HepG2 (cell line): ENCODE data around the gene TRMT1. TPM values are rescaled to one million over a fixed set of nuclear protein-coding genes. Genes with fewer than 3 reads are reported as not detected.

Experiments
- KDM2A ChIP-seq: sonication (generic); formaldehyde crosslinking; IDR thresholded peaks from 2 replicates; pipeline ENCODE4 v1.4.0; 2020; ENCODE audit warnings: low read depth, missing genetic modification reagents, borderline replicate concordance
- MAFG ChIP-seq: sonication (generic); formaldehyde crosslinking; IDR thresholded peaks from 2 replicates; pipeline ENCODE4 v1.5.1; 2020; ENCODE audit warnings: mild to moderate bottlenecking, missing genetic modification reagents
- POLR2AphosphoS5 ChIP-seq: IDR thresholded peaks from 2 replicates; pipeline ENCODE4 v1.6.1; 2012; ENCODE audit warnings: low read depth, low read length
- PRPF4 ChIP-seq: fragments of 200-400 bp; formaldehyde crosslinking; IDR thresholded peaks from 2 replicates; pipeline ENCODE4 v1.6.1; 2016; ENCODE audit warnings: low read length, low read depth; ENCODE audit not compliant: poor library complexity, severe bottlenecking
- SCMH1 ChIP-seq: sonication (generic); formaldehyde crosslinking; IDR thresholded peaks from 2 replicates; pipeline ENCODE4 v1.9.0; 2021; ENCODE audit warnings: missing genetic modification reagents, mild to moderate bottlenecking, borderline replicate concordance
- SIN3B ChIP-seq: fragments of 150-350 bp; IDR thresholded peaks from 2 replicates; pipeline ENCODE4 v1.6.1; 2014; ENCODE audit warnings: low read length
- TGIF2 ChIP-seq: IDR thresholded peaks from 2 replicates; pipeline ENCODE4 v1.6.1; 2016; ENCODE audit warnings: control low read depth, missing compliant biosample characterization
- THAP11 ChIP-seq: IDR thresholded peaks from 2 replicates; pipeline ENCODE4 v1.6.1; 2016; ENCODE audit warnings: missing biosample characterization, missing genetic modification reagents
- ZNF3 ChIP-seq: IDR thresholded peaks from 2 replicates; pipeline ENCODE4 v1.7.0; 2017; ENCODE audit warnings: inconsistent platforms
- ZNF460 ChIP-seq: sonication (generic); formaldehyde crosslinking; IDR thresholded peaks from 2 replicates; pipeline ENCODE4 v1.5.1; 2020; ENCODE audit warnings: missing genetic modification reagents, mild to moderate bottlenecking, borderline replicate concordance
- polyA plus RNA-seq, 8 experiments: library from polyadenylated mRNA; depleted of rRNA in 3 of 8; stranded (reverse) in 7 of 8; unstranded in 1 of 8; fragments of >200 nt; fragmentation: Illumina TruSeq in 4 of 8; extraction: Trizol in 4 of 8; gene quantifications; 2 replicates each; pipeline versions ENCODE4 v1.2.1 to v1.2.3, GENCODE V29; 2011 to 2016; ENCODE audit warnings: low read depth in 4 of 8, missing spikeins in 1 of 8, mixed read lengths in 1 of 8; ENCODE audit not compliant: insufficient read depth in 1 of 8
- total RNA-seq, 5 experiments: library from RNA; depleted of rRNA; stranded (reverse); fragments of >200 nt; fragmentation: Illumina TruSeq; extraction: Trizol; gene quantifications; 2 replicates each; pipeline ENCODE4 v1.2.3, GENCODE V29; 2016; ENCODE audit warnings: low read depth in 1 of 5
- TF ChIP-seq, protein P1 (sequence below): IDR thresholded peaks from 2 replicates; pipeline ENCODE4 v1.6.1; 2018; ENCODE audit warnings: missing genetic modification reagents
- TF ChIP-seq, protein P2 (sequence below): sonication (generic); formaldehyde crosslinking; IDR thresholded peaks from 2 replicates; pipeline ENCODE4 v1.4.0; 2020; ENCODE audit warnings: missing genetic modification reagents
- TF ChIP-seq, protein P3 (sequence below): IDR thresholded peaks from 2 replicates; pipeline ENCODE4 v1.6.1; 2012; ENCODE audit warnings: inconsistent platforms
- TF ChIP-seq, protein P4 (sequence below): sonication (generic); formaldehyde crosslinking; IDR thresholded peaks from 2 replicates; pipeline ENCODE4 v1.4.0; 2020; ENCODE audit warnings: missing genetic modification reagents, borderline replicate concordance
- TF ChIP-seq, protein P5 (sequence below): sonication (generic); formaldehyde crosslinking; conservative IDR thresholded peaks from 2 replicates; pipeline ENCODE4 v1.4.0; 2020; ENCODE audit warnings: mild to moderate bottlenecking, missing genetic modification reagents, moderate library complexity
- TF ChIP-seq, protein P6 (sequence below): sonication (generic); formaldehyde crosslinking; IDR thresholded peaks from 2 replicates; pipeline ENCODE4 v1.4.0; 2020; ENCODE audit warnings: mild to moderate bottlenecking, missing genetic modification reagents, borderline replicate concordance

TRMT1 gene
- total and polyA plus RNA-seq, 2 of the 13 experiments (the other 11 are each of a cell fraction or from before 2014, with no cell fraction given) = 35.5 to 44.1 TPM

DNA sequence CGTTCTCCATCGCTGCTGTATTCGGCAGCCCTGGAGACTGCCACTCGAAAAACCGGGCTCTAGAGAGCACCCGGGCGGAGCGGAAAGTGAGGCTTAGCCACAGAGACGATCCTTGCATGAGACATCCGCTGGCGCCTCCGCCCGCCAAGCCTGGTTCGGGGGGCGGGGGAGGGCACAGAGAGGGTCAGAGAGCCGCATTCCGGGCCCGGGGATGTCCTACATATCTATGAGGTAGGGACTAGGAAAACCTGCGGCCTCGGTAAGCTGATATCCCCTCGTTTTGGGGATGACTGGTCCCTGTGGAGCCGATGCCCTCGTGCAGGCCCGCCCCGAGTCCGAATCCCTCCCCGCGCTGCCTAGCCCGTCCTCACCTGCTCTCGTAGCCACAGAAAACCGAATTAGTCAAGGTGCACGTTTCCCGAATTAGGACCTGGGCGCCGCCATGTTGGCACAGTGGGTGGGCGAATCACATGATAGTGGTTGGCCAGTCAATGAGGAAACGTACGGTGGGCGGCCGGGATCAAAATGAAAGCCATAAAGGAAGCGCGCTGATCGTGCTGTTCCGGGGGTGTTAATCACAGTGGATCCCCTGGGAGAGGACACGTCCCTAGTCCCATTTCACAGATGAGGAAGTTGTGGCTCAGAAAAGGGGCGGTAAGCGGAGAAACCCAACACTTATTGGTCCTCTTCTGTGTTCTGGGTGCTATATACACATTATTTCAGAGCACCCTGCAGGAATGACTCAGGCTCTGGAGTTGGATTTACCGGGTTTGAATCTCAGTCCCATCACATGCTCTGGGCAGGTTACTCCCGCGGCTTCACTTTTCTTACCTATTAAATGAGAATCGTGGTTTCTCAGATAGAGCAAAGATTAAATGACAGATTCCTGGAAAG is at the start of gene TRMT1 (continued):
- TF ChIP-seq, protein P1, sequence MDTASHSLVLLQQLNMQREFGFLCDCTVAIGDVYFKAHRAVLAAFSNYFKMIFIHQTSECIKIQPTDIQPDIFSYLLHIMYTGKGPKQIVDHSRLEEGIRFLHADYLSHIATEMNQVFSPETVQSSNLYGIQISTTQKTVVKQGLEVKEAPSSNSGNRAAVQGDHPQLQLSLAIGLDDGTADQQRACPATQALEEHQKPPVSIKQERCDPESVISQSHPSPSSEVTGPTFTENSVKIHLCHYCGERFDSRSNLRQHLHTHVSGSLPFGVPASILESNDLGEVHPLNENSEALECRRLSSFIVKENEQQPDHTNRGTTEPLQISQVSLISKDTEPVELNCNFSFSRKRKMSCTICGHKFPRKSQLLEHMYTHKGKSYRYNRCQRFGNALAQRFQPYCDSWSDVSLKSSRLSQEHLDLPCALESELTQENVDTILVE = peak; percentile 52
- TF ChIP-seq, protein P2, sequence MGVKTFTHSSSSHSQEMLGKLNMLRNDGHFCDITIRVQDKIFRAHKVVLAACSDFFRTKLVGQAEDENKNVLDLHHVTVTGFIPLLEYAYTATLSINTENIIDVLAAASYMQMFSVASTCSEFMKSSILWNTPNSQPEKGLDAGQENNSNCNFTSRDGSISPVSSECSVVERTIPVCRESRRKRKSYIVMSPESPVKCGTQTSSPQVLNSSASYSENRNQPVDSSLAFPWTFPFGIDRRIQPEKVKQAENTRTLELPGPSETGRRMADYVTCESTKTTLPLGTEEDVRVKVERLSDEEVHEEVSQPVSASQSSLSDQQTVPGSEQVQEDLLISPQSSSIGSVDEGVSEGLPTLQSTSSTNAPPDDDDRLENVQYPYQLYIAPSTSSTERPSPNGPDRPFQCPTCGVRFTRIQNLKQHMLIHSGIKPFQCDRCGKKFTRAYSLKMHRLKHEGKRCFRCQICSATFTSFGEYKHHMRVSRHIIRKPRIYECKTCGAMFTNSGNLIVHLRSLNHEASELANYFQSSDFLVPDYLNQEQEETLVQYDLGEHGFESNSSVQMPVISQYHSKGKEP (CRISPR knock-in tag) = no peak
- TF ChIP-seq ZNF3 (no peak), POLR2AphosphoS5 (peak; percentile 57; the same call in 1 of the 2 replicates), MAFG (CRISPR knock-in tag) (no peak; the same call in 1 of the 2 replicates), PRPF4 (no peak), THAP11 (CRISPR knock-in tag) (peak; percentile 89), SCMH1 (CRISPR knock-in tag) (no peak), ZNF460 (CRISPR knock-in tag) (no peak), SIN3B (peak; percentile 100), TGIF2 (CRISPR knock-in tag) (peak; percentile 92), KDM2A (CRISPR knock-in tag) (peak; percentile 79)
- TF ChIP-seq, protein P3, sequence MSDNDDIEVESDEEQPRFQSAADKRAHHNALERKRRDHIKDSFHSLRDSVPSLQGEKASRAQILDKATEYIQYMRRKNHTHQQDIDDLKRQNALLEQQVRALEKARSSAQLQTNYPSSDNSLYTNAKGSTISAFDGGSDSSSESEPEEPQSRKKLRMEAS = peak; percentile 96
- TF ChIP-seq, protein P4, sequence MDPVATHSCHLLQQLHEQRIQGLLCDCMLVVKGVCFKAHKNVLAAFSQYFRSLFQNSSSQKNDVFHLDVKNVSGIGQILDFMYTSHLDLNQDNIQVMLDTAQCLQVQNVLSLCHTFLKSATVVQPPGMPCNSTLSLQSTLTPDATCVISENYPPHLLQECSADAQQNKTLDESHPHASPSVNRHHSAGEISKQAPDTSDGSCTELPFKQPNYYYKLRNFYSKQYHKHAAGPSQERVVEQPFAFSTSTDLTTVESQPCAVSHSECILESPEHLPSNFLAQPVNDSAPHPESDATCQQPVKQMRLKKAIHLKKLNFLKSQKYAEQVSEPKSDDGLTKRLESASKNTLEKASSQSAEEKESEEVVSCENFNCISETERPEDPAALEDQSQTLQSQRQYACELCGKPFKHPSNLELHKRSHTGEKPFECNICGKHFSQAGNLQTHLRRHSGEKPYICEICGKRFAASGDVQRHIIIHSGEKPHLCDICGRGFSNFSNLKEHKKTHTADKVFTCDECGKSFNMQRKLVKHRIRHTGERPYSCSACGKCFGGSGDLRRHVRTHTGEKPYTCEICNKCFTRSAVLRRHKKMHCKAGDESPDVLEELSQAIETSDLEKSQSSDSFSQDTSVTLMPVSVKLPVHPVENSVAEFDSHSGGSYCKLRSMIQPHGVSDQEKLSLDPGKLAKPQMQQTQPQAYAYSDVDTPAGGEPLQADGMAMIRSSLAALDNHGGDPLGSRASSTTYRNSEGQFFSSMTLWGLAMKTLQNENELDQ (CRISPR knock-in tag) = no peak
- TF ChIP-seq, protein P5, sequence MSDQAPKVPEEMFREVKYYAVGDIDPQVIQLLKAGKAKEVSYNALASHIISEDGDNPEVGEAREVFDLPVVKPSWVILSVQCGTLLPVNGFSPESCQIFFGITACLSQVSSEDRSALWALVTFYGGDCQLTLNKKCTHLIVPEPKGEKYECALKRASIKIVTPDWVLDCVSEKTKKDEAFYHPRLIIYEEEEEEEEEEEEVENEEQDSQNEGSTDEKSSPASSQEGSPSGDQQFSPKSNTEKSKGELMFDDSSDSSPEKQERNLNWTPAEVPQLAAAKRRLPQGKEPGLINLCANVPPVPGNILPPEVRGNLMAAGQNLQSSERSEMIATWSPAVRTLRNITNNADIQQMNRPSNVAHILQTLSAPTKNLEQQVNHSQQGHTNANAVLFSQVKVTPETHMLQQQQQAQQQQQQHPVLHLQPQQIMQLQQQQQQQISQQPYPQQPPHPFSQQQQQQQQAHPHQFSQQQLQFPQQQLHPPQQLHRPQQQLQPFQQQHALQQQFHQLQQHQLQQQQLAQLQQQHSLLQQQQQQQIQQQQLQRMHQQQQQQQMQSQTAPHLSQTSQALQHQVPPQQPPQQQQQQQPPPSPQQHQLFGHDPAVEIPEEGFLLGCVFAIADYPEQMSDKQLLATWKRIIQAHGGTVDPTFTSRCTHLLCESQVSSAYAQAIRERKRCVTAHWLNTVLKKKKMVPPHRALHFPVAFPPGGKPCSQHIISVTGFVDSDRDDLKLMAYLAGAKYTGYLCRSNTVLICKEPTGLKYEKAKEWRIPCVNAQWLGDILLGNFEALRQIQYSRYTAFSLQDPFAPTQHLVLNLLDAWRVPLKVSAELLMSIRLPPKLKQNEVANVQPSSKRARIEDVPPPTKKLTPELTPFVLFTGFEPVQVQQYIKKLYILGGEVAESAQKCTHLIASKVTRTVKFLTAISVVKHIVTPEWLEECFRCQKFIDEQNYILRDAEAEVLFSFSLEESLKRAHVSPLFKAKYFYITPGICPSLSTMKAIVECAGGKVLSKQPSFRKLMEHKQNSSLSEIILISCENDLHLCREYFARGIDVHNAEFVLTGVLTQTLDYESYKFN (CRISPR knock-in tag) = no peak; the same call in 1 of the 2 replicates
- TF ChIP-seq, protein P6, sequence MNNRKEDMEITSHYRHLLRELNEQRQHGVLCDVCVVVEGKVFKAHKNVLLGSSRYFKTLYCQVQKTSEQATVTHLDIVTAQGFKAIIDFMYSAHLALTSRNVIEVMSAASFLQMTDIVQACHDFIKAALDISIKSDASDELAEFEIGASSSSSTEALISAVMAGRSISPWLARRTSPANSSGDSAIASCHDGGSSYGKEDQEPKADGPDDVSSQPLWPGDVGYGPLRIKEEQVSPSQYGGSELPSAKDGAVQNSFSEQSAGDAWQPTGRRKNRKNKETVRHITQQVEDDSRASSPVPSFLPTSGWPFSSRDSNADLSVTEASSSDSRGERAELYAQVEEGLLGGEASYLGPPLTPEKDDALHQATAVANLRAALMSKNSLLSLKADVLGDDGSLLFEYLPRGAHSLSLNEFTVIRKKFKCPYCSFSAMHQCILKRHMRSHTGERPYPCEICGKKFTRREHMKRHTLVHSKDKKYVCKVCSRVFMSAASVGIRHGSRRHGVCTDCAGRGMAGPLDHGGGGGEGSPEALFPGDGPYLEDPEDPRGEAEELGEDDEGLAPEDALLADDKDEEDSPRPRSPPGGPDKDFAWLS (CRISPR knock-in tag) = no peak
